ENCODE measurements around the gene OR1L4. TPM values are rescaled to one million over a fixed set of nuclear protein-coding genes. Genes with fewer than 3 reads are reported as not detected.

Gene OR1L4
- total and polyA plus RNA-seq, 11 donors, result not detected

- ATAC-seq, result no peak
- intact Hi-C loops (cut with DNase I), result no loop called here
- Histone ChIP-seq H3K27me3 (no peaks in the 10 kb centered on the region), H3K27ac (no peak overlapping the region), H3K36me3 (no peaks in the 10 kb centered on the region), H3K4me3 (no peak overlapping the region), H3K9me3 (peaks cover 0 to 80% (median 19%) of the 10 kb centered on the region in 12 donors), H3K4me1 (no peaks in the 10 kb centered on the region)
- TF ChIP-seq CTCF (IDR thresholded peaks at IDR 0.05) (no peak), POLR2A (IDR thresholded peaks at IDR 0.05) (no peak)
- no peak for DNase-seq
- WGBS, 4 donors, result 60 to 64% (median 61%) methylated on average over 4 of the region's 4 CpGs
These were observed 4.6 kb upstream of the OR1L4 start for GRCh38 chr9:122719218-122719617.

GRCh38 chr9:122742003-122742402 is 18.2 kb downstream of the OR1L4 start, which contains the start of gene OR1L6:
Gene OR1L6, plus strand, starts transcription at chr9:122742303. Its CDS starts 7,545 bp downstream, at chr9:122749848.
- no peaks in the 10 kb centered on the region for H3K36me3 ChIP-seq
- no peak for ATAC-seq
- no peak for DNase-seq
- H3K4me1 ChIP-seq, result no peaks in the 10 kb centered on the region
- no peak for TF ChIP-seq POLR2A (IDR thresholded peaks at IDR 0.05)
- TF ChIP-seq CTCF (IDR thresholded peaks at IDR 0.05), result no peak
- no peak within 1 kb of the TSS for H3K27ac ChIP-seq
- no peak within 1 kb of the TSS for H3K4me3 ChIP-seq
- H3K9me3 ChIP-seq, result peaks cover 0 to 38% (median 4%) of the 10 kb centered on the region in 12 donors
- WGBS, 4 donors, result 67 to 73% (median 69%) methylated on average over 6 of the region's 6 CpGs
- no peaks in the 10 kb centered on the region for H3K27me3 ChIP-seq
- intact Hi-C loops (cut with DNase I), result no loop called here

GRCh38 chr9:122754825-122755224 is 31.0 kb downstream of the OR1L4 start:
- intact Hi-C loops (cut with DNase I), result no loop called here
- ATAC-seq, result no peak
- no peaks in the 10 kb centered on the region for H3K27me3 ChIP-seq
- TF ChIP-seq CTCF (IDR thresholded peaks at IDR 0.05) (no peak), POLR2A (IDR thresholded peaks at IDR 0.05) (no peak)
- peaks cover 0 to 36% (median 9%) of the 10 kb centered on the region in 12 donors for H3K9me3 ChIP-seq
- H3K27ac ChIP-seq, result no peak overlapping the region
- H3K36me3 ChIP-seq, result no peaks in the 10 kb centered on the region
- no peak for DNase-seq
- 30 to 40% (median 36%) methylated on average over 2 of the region's 2 CpGs for WGBS, 4 donors
- no peaks in the 10 kb centered on the region for H3K4me1 ChIP-seq
- no peak overlapping the region for H3K4me3 ChIP-seq

GRCh38 chr9:122767817-122768216 is 44.0 kb downstream of the OR1L4 start:
- no peaks in the 10 kb centered on the region for H3K27me3 ChIP-seq
- no peak for TF ChIP-seq POLR2A (IDR thresholded peaks at IDR 0.05)
- TF ChIP-seq CTCF (IDR thresholded peaks at IDR 0.05), result no peak
- intact Hi-C loops (cut with DNase I), result no loop called here
- H3K4me1 ChIP-seq, result no peaks in the 10 kb centered on the region
- no peak overlapping the region for H3K4me3 ChIP-seq
- H3K36me3 ChIP-seq, result no peaks in the 10 kb centered on the region
- WGBS, 4 donors, result 62 to 80% (median 74%) methylated on average over 4 of the region's 4 CpGs
- no peak overlapping the region for H3K27ac ChIP-seq
- H3K9me3 ChIP-seq, result peaks cover 0 to 53% (median 19%) of the 10 kb centered on the region in 12 donors
- DNase-seq, result no peak
- no peak for ATAC-seq

Other genes with a start within 250 kb of the OR1L4 start
- gene OR1J1, start 246.1 kb upstream of the OR1L4 start, total RNA-seq, result not detected
- gene OR1J1, start 246.1 kb upstream of the OR1L4 start, polyA plus RNA-seq, result not detected
- not detected for gene OR1J2, start 213.2 kb upstream of the OR1L4 start, total RNA-seq
- gene OR1J2, start 213.2 kb upstream of the OR1L4 start, polyA plus RNA-seq, result not detected
- not detected for gene OR1J4, start 204.8 kb upstream of the OR1L4 start, total RNA-seq
- not detected for gene OR1J4, start 204.8 kb upstream of the OR1L4 start, polyA plus RNA-seq
- not detected for gene OR1N1, start 196.7 kb upstream of the OR1L4 start, total RNA-seq
- gene OR1N1, start 196.7 kb upstream of the OR1L4 start, polyA plus RNA-seq, result not detected
- gene OR1N2, start 170.9 kb upstream of the OR1L4 start, total RNA-seq, result not detected
- gene OR1N2, start 170.9 kb upstream of the OR1L4 start, polyA plus RNA-seq, result not detected
- gene OR1L8, start 140.6 kb upstream of the OR1L4 start, total RNA-seq, result under 1 TPM in 1 of 9 donors, not detected in 8; 0.25 TPM
- not detected for gene OR1L8, start 140.6 kb upstream of the OR1L4 start, polyA plus RNA-seq
- gene OR1Q1, start 109.3 kb upstream of the OR1L4 start, total RNA-seq, result not detected
- gene OR1Q1, start 109.3 kb upstream of the OR1L4 start, polyA plus RNA-seq, result not detected
- not detected for gene OR1B1, start 66.4 kb upstream of the OR1L4 start, total RNA-seq
- gene OR1B1, start 66.4 kb upstream of the OR1L4 start, polyA plus RNA-seq, result not detected
- gene OR1L1, start 62.3 kb upstream of the OR1L4 start, total RNA-seq, result not detected
- gene OR1L1, start 62.3 kb upstream of the OR1L4 start, polyA plus RNA-seq, result not detected
- gene OR1L3, start 48.9 kb upstream of the OR1L4 start, total RNA-seq, result not detected
- not detected for gene OR1L3, start 48.9 kb upstream of the OR1L4 start, polyA plus RNA-seq
- not detected for gene OR1L6, start 18.3 kb downstream of the OR1L4 start, total RNA-seq
- not detected for gene OR1L6, start 18.3 kb downstream of the OR1L4 start, polyA plus RNA-seq
- not detected for gene OR5C1, start 64.9 kb downstream of the OR1L4 start, total RNA-seq
- not detected for gene OR5C1, start 64.9 kb downstream of the OR1L4 start, polyA plus RNA-seq
- gene OR1K1, start 76.1 kb downstream of the OR1L4 start, total RNA-seq, result not detected
- gene OR1K1, start 76.1 kb downstream of the OR1L4 start, polyA plus RNA-seq, result not detected
- 10 to 100 TPM in 3 of 9 donors, 1 to 10 TPM in 6; 6.4 to 12.0 (median 8.4) TPM for gene PDCL, start 104.6 kb downstream of the OR1L4 start, total RNA-seq
- 1 to 10 TPM; 3.8 to 7.0 TPM for gene PDCL, start 104.6 kb downstream of the OR1L4 start, polyA plus RNA-seq
- 10 to 100 TPM; 36.2 to 52.2 (median 45.4) TPM for gene RC3H2, start 181.4 kb downstream of the OR1L4 start, total RNA-seq
- 10 to 100 TPM; 11.7 to 21.3 TPM for gene RC3H2, start 181.4 kb downstream of the OR1L4 start, polyA plus RNA-seq
- 1 to 10 TPM; 5.1 to 8.1 (median 6.3) TPM for gene ZBTB6, start 189.3 kb downstream of the OR1L4 start, total RNA-seq
- gene ZBTB6, start 189.3 kb downstream of the OR1L4 start, polyA plus RNA-seq, result 1 to 10 TPM; 2.0 to 4.6 TPM
- 1 to 10 TPM; 2.3 to 6.1 (median 3.7) TPM for gene ZBTB26, start 207.5 kb downstream of the OR1L4 start, total RNA-seq
- gene ZBTB26, start 207.5 kb downstream of the OR1L4 start, polyA plus RNA-seq, result 1 to 10 TPM; 1.3 to 3.0 TPM
- 10 to 100 TPM; 22.0 to 62.2 (median 45.1) TPM for gene RABGAP1, start 217.0 kb downstream of the OR1L4 start, total RNA-seq
- 10 to 100 TPM; 11.8 to 18.0 TPM for gene RABGAP1, start 217.0 kb downstream of the OR1L4 start, polyA plus RNA-seq